ENCODE results near the gene OR56A1.
"Not testable (repeated sequence)": the region's sequence is repeated elsewhere in the genome, so short reads cannot be mapped to it uniquely, and the experiment has no call there.

GRCh38 chr11:6076443-6076842, 45.9 kb upstream of the OR56A1 start:
- not testable (repeated sequence) for TF ChIP-seq POLR2A (IDR thresholded peaks at IDR 0.05); CTCF (IDR thresholded peaks at IDR 0.05); POLR2AphosphoS5 (IDR thresholded peaks at IDR 0.05; ENCODE audit: insufficient read depth in 1 of 2, low read depth in 1 of 2)

Data from vagina (tissue), 2 donors.